Fibroblast of lung (primary cell): Measurements from ENCODE around the gene TASP1.

ENCODE experiments used
- CTCF ChIP-seq, 2 donors: IDR thresholded peaks in 1 of 2; conservative IDR thresholded peaks in 1 of 2; 1 replicate in 1 of 2; 2 replicates in 1 of 2; pipeline ENCODE4 v1.5.1; 2011 to 2012; ENCODE audit warnings: low read length in 2 of 2, control low read depth in 1 of 2, inconsistent platforms in 1 of 2, low read depth in 1 of 2, mild to moderate bottlenecking in 1 of 2
- EZH2 ChIP-seq: IDR thresholded peaks from 2 replicates; pipeline ENCODE4 v1.5.1; 2012; ENCODE audit warnings: low read length, control low read depth, mild to moderate bottlenecking; ENCODE audit errors: missing control alignments

- TF ChIP-seq CTCF (conservative IDR thresholded peaks at IDR 0.05 in 1 of 2, IDR thresholded peaks at IDR 0.05 in 1 of 2; ENCODE audit: low read depth in 1 of 2, low read length in 2 of 2) = no peak
- TF ChIP-seq EZH2 = no peak
Measured at GRCh38 chr20:13432126-13432525, 206.6 kb downstream of the TASP1 start.
